Activated CD8-positive, alpha-beta T cell treated with anti-CD3 and anti-CD28 coated beads for 36 hours (primary cell): Measurements from ENCODE around the gene CPEB3. TPM values are rescaled to one million over a fixed set of nuclear protein-coding genes. Genes with fewer than 3 reads are reported as not detected.

Experiments
- ATAC-seq: fragments of 200-7000 bp; cut with Tn5 transposase; one replicate; pipeline ENCODE4 v1.10.0; 2021; ENCODE audit warnings: mild to moderate bottlenecking, moderate library complexity
- CTCF ChIA-PET: fragments of 350-600 bp; sonication (Branson Sonifier 250); formaldehyde crosslinking; loops from one replicate; lab custom pipeline; 2021; ENCODE audit warnings: antibody characterized with exemption; lab: Charles Lee
- POLR2A ChIA-PET: fragments of 350-600 bp; sonication (Branson Sonifier 250); formaldehyde crosslinking; loops from one replicate; lab custom pipeline; 2021; ENCODE audit warnings: antibody characterized with exemption; lab: Charles Lee
- DNase-seq: peaks from one replicate; pipeline ENCODE4 v3.0.0-alpha.2; 2020
- H3K27ac Mint-ChIP-seq: one replicate; pipeline ENCODE4 v1.8.0; 2021; ENCODE audit warnings: mild to moderate bottlenecking, mixed read lengths
- H3K27me3 Mint-ChIP-seq: one replicate; pipeline ENCODE4 v1.8.0; 2021; ENCODE audit warnings: mixed read lengths
- H3K36me3 Mint-ChIP-seq: one replicate; pipeline ENCODE4 v1.8.0; 2021; ENCODE audit warnings: low read depth, mixed read lengths
- H3K4me1 Mint-ChIP-seq: one replicate; pipeline ENCODE4 v1.8.0; 2021; ENCODE audit warnings: low read depth, mixed read lengths
- H3K4me3 Mint-ChIP-seq: one replicate; pipeline ENCODE4 v1.8.0; 2021; ENCODE audit warnings: mild to moderate bottlenecking, moderate library complexity, mixed read lengths
- H3K9me3 Mint-ChIP-seq: one replicate; pipeline ENCODE4 v1.8.0; 2021; ENCODE audit warnings: mixed read lengths
- CTCF ChIP-seq: fragments of 200-600 bp; IDR thresholded peaks from one replicate; pipeline ENCODE4 v1.8.0; 2022; ENCODE audit warnings: antibody characterized with exemption, mild to moderate bottlenecking
- intact Hi-C: fragments of 100-400 bp; cut with micrococcal nuclease; formaldehyde crosslinking; loops from one replicate; pipeline ENCODE4 v1.10.0; 2022
- total RNA-seq, 2 experiments: library from RNA; stranded (reverse); gene quantifications; one replicate each; pipeline ENCODE4 v1.2.3, GENCODE V29; 2021

Gene CPEB3
- total RNA-seq, 2 experiments from 2014 or later, result 1.8 to 2.2 TPM

DNA sequence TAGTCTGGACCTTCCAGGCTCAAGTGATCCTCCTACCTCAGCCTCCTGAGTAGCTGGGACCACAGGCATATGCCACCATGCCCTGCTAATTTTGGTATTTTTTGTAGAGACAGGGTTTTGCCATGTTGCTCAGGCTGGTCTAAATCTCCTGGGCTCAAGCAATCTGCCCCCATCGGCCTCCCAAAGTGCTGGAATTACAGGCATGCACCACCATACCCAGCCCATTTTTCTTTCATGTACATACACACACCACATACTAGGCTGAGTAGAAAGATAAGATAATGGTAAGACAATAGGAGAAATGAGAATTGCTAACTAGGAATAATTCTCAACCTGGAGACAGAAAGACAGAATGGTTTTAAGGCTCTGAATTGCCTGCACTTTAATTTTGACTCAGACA, 83.8 kb downstream of the CPEB3 start:
- ATAC-seq (no peak), DNase-seq (no peak)
- intact Hi-C loops, result no loop called here
- CTCF ChIA-PET, result no interaction called here
- Mint-ChIP-seq H3K9me3 (no peaks in the 10 kb centered on the region), H3K27me3 (no peaks in the 10 kb centered on the region), H3K27ac (no peak overlapping the region), H3K4me1 (peaks cover 7% of the 10 kb centered on the region), H3K36me3 (no peaks in the 10 kb centered on the region), H3K4me3 (no peak overlapping the region)
- POLR2A ChIA-PET, result no interaction called here
- TF ChIP-seq CTCF, result no peak

DNA sequence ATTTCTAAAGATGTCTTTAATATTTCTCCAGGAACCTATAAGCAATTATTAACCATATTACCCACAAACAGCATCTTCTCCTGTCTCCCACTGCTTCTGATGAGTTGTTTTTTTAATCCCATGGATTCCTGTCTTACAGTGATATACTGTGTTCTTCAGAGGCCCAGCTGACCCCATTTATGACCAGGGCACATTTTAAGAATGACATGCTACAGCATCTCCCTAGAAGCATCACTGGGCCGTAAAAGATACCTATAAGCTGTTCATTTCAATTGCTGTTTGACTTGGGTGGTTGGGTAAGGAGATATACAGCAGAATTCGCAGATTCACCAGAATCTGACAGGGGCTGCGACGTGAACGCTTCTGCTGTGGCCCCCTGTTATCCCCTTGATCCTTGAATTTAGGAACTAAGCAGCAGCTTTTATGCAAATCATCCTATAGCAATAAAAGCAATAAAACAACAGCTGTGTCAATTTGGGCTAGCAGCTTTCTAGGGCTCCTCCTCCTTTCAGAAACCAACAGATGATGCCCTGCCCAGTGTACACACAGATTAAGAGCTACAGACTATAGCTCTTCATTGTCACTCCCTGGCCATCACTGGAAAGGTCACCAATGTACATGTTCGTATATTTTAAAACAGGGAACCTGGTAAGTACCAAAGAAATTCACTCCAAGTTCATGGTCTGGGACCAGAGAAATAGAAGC, 86.8 kb downstream of the CPEB3 start:
- no peak for TF ChIP-seq CTCF
- Mint-ChIP-seq H3K4me1 (no peaks in the 10 kb centered on the region), H3K9me3 (no peaks in the 10 kb centered on the region), H3K27ac (no peak overlapping the region), H3K36me3 (no peaks in the 10 kb centered on the region), H3K4me3 (no peak overlapping the region), H3K27me3 (no peaks in the 10 kb centered on the region)
- no peak for ATAC-seq
- CTCF ChIA-PET, result interaction anchor here (0.6 to 1.3 kb wide), 2 partner anchors 88 to 1189 kb away, joined by 4 read pairs; partner anchors contain the start of gene MARCHF5
- POLR2A ChIA-PET, result interaction anchor here (0.5 kb wide), 1 partner anchor 487 kb away, joined by 4 read pairs; no protein-coding TSS in a partner anchor
- intact Hi-C loops, result no loop called here
- no peak for DNase-seq

GRCh38 chr10:92202536-92202935, 88.3 kb downstream of the CPEB3 start:
- Mint-ChIP-seq H3K4me1 (no peaks in the 10 kb centered on the region), H3K36me3 (no peaks in the 10 kb centered on the region), H3K27ac (no peak overlapping the region), H3K27me3 (no peaks in the 10 kb centered on the region), H3K9me3 (no peaks in the 10 kb centered on the region), H3K4me3 (no peak overlapping the region)
- POLR2A ChIA-PET, result interaction anchor here (0.6 kb wide), 1 partner anchor 355 kb away, joined by 3 read pairs; no protein-coding TSS in a partner anchor
- CTCF ChIA-PET, result no interaction called here
- intact Hi-C loops, result no loop called here
- DNase-seq (no peak), ATAC-seq (no peak)
- no peak for TF ChIP-seq CTCF

GRCh38 chr10:92200564-92200963, 90.3 kb downstream of the CPEB3 start:
- POLR2A ChIA-PET, result interaction anchor here (0.9 kb wide), 1 partner anchor 195 kb away, joined by 3 read pairs; no protein-coding TSS in a partner anchor
- intact Hi-C loops, result no loop called here

More at GRCh38 chr10:92200564-92200963, 90.3 kb downstream of the CPEB3 start:
- Mint-ChIP-seq H3K27me3 (no peaks in the 10 kb centered on the region), H3K36me3 (no peaks in the 10 kb centered on the region), H3K9me3 (no peaks in the 10 kb centered on the region), H3K27ac (no peak overlapping the region), H3K4me1 (no peaks in the 10 kb centered on the region), H3K4me3 (no peak overlapping the region)
- TF ChIP-seq CTCF, result no peak
- no peak for ATAC-seq
- no peak for DNase-seq
- CTCF ChIA-PET, result no interaction called here
